IMR-90 (cell line): ENCODE results near the gene MAP4. TPM values are rescaled to one million over a fixed set of nuclear protein-coding genes. Genes with fewer than 3 reads are reported as not detected.

ENCODE experiments used
- ATAC-seq: fragments of 200-7000 bp; cut with Tn5 transposase; 2 replicates; pipeline ENCODE4 v1.9.1; 2020; ENCODE audit warnings: low read depth, mild to moderate bottlenecking, moderate library complexity
- BruUV-seq: library from RNA; stranded (reverse); fragments of 400-500 nt; replicated peaks from 2 replicates; lab custom pipeline; 2021; lab: Mats Ljungman, UMichigan
- CTCF ChIA-PET: fragments of 300-600 bp; formaldehyde crosslinking; extraction: SDS; loops from one replicate; lab custom pipeline; 2021; ENCODE audit warnings: antibody characterized with exemption; lab: Yijun Ruan, JAX
- POLR2A ChIA-PET: fragments of 300-600 bp; sonication (Branson Sonifier 250); formaldehyde crosslinking; loops from one replicate; lab custom pipeline; 2022; ENCODE audit warnings: antibody characterized with exemption; ENCODE audit not compliant: unreplicated experiment; lab: Charles Lee
- DNase-seq: peaks from one replicate; pipeline ENCODE4 v3.0.0; 2013
- H2AFZ ChIP-seq: replicated peaks from 2 replicates; pipeline ENCODE3; 2013; ENCODE audit warnings: low read length, mild to moderate bottlenecking; ENCODE audit not compliant: poor library complexity
- H2AK5ac ChIP-seq: 2 replicates; pipeline ENCODE4 v1.6.1; 2013; ENCODE audit warnings: low read depth, low read length, inconsistent platforms
- H2AK9ac ChIP-seq: replicated peaks from 2 replicates; pipeline ENCODE3; 2013; ENCODE audit warnings: mild to moderate bottlenecking, low read depth, low read length, moderate library complexity; ENCODE audit not compliant: poor library complexity
- H2BK120ac ChIP-seq: 2 replicates; pipeline ENCODE4 v1.6.1; 2013; ENCODE audit warnings: low read depth, low read length, inconsistent platforms
- H2BK15ac ChIP-seq: 3 replicates; pipeline ENCODE4 v1.6.1; 2013; ENCODE audit warnings: low read depth, low read length, inconsistent platforms
- H2BK20ac ChIP-seq: 2 replicates; pipeline ENCODE4 v1.6.1; 2013; ENCODE audit warnings: low read depth, mild to moderate bottlenecking, inconsistent platforms, low read length, moderate library complexity
- H2BK5ac ChIP-seq: 2 replicates; pipeline ENCODE4 v1.6.1; 2013; ENCODE audit warnings: mild to moderate bottlenecking, low read depth, low read length, inconsistent platforms; ENCODE audit not compliant: poor library complexity, severe bottlenecking
- H3K14ac ChIP-seq: replicated peaks from 2 replicates; pipeline ENCODE4 v1.6.1; 2013; ENCODE audit warnings: low read depth, low read length, inconsistent platforms
- H3K18ac ChIP-seq: 2 replicates; pipeline ENCODE4 v1.6.1; 2013; ENCODE audit warnings: low read depth, low read length, control low read depth
- H3K23ac ChIP-seq: 2 replicates; pipeline ENCODE4 v1.6.1; 2013; ENCODE audit warnings: low read depth, low read length, inconsistent platforms
- H3K27ac ChIP-seq: 2 replicates; pipeline ENCODE4 v1.5.1; 2013; ENCODE audit warnings: mild to moderate bottlenecking, control low read depth, low read length; ENCODE audit not compliant: insufficient read depth
- H3K27me3 ChIP-seq: 2 replicates; pipeline ENCODE4 v1.6.1; 2013; ENCODE audit warnings: low read length; ENCODE audit not compliant: control insufficient read depth, insufficient read depth
- H3K36me3 ChIP-seq: 2 replicates; pipeline ENCODE4 v1.6.1; 2013; ENCODE audit warnings: low read length, mixed read lengths; ENCODE audit not compliant: control insufficient read depth, insufficient read depth
- H3K4ac ChIP-seq: 2 replicates; pipeline ENCODE4 v1.6.1; 2013; ENCODE audit warnings: low read depth, low read length, inconsistent platforms
- H3K4me1 ChIP-seq: 2 replicates; pipeline ENCODE4 v1.6.1; 2013; ENCODE audit warnings: low read length, mixed read lengths; ENCODE audit not compliant: control insufficient read depth, insufficient read depth
- H3K4me2 ChIP-seq: 2 replicates; pipeline ENCODE4 v1.6.1; 2013; ENCODE audit warnings: low read depth, mild to moderate bottlenecking, control low read depth, low read length, moderate library complexity
- H3K4me3 ChIP-seq: 2 replicates; pipeline ENCODE4 v1.5.1; 2013; ENCODE audit warnings: low read depth, mild to moderate bottlenecking, control low read depth, low read length, moderate library complexity; ENCODE audit not compliant: insufficient read depth
- H3K56ac ChIP-seq: 2 replicates; pipeline ENCODE4 v1.6.1; 2013; ENCODE audit warnings: low read length, inconsistent platforms; ENCODE audit not compliant: insufficient read depth; ENCODE audit errors: extremely low read depth
- H3K79me1 ChIP-seq, 2 experiments: 2 replicates each; pipeline ENCODE4 v1.6.1; 2013; ENCODE audit warnings: low read length in 2 of 2, inconsistent platforms in 1 of 2, low read depth in 1 of 2
- H3K9ac ChIP-seq: 2 replicates; pipeline ENCODE4 v1.6.1; 2013; ENCODE audit warnings: low read depth, low read length, control low read depth
- H3K9me1 ChIP-seq: 2 replicates; pipeline ENCODE4 v1.6.1; 2013; ENCODE audit warnings: low read length, inconsistent platforms; ENCODE audit not compliant: insufficient read depth
- H3K9me3 ChIP-seq: 2 replicates; pipeline ENCODE4 v1.6.1; 2013; ENCODE audit warnings: low read length; ENCODE audit not compliant: control insufficient read depth, insufficient read depth
- H4K20me1 ChIP-seq: 2 replicates; pipeline ENCODE4 v1.6.1; 2013; ENCODE audit warnings: low read length, inconsistent platforms; ENCODE audit not compliant: insufficient read depth
- H4K5ac ChIP-seq: 2 replicates; pipeline ENCODE4 v1.6.1; 2013; ENCODE audit warnings: mild to moderate bottlenecking, low read depth, low read length, control low read depth
- H4K8ac ChIP-seq, 2 experiments: 2 replicates each; pipeline ENCODE4 v1.6.1; 2013; ENCODE audit warnings: low read depth in 2 of 2, low read length in 2 of 2, control low read depth in 1 of 2, inconsistent platforms in 1 of 2
- H4K91ac ChIP-seq: 2 replicates; pipeline ENCODE4 v1.6.1; 2013; ENCODE audit warnings: low read depth, low read length, inconsistent platforms; ENCODE audit not compliant: insufficient read depth
- CHD1 ChIP-seq: IDR thresholded peaks from 2 replicates; pipeline ENCODE4 v1.6.1; 2012; ENCODE audit warnings: low read depth, low read length, improper control_type of control experiment
- CTCF ChIP-seq: conservative IDR thresholded peaks from 2 replicates; pipeline ENCODE4 v1.5.1; 2012; ENCODE audit warnings: mild to moderate bottlenecking, low read depth, low read length, improper control_type of control experiment
- FOS ChIP-seq: fragments of 150-350 bp; IDR thresholded peaks from 2 replicates; pipeline ENCODE4 v1.6.1; 2016; ENCODE audit warnings: low read depth, low read length
- MAFK ChIP-seq: IDR thresholded peaks from 2 replicates; pipeline ENCODE4 v1.6.1; 2012; ENCODE audit warnings: low read depth, low read length, improper control_type of control experiment
- POLR2A ChIP-seq: IDR thresholded peaks from 2 replicates; pipeline ENCODE4 v1.6.1; 2012; ENCODE audit warnings: mild to moderate bottlenecking, low read depth, low read length
- RAD21 ChIP-seq: IDR thresholded peaks from 2 replicates; pipeline ENCODE4 v1.6.1; 2012; ENCODE audit warnings: low read length, improper control_type of control experiment
- RCOR1 ChIP-seq: IDR thresholded peaks from 2 replicates; pipeline ENCODE4 v1.6.1; 2012; ENCODE audit warnings: mild to moderate bottlenecking, low read length, improper control_type of control experiment; ENCODE audit not compliant: insufficient replicate concordance
- SMC3 ChIP-seq: fragments of 150-350 bp; IDR thresholded peaks from 2 replicates; pipeline ENCODE4 v1.6.1; 2016; ENCODE audit warnings: low read depth, mild to moderate bottlenecking, antibody characterized with exemption, low read length, moderate library complexity
- WGBS, 2 experiments: methylation state at CpG; one replicate each; pipeline versions ENCODE4 v1.1.5 to v1.1.7; 2013; ENCODE audit warnings: missing lambda C conversion rate in 2 of 2; ENCODE audit not compliant: insufficient read length in 1 of 2; ENCODE audit errors: extremely low coverage in 2 of 2; 5-methylcytosine and 5-hydroxymethylcytosine counted together
- dilution Hi-C: fragments of 300-500 bp; cut with HindIII; formaldehyde crosslinking; loops from one replicate; pipeline ENCODE4 v1.14.3; 2018; ENCODE audit warnings: low sequenced_read_pairs; ENCODE audit not compliant: unreplicated experiment
- in situ Hi-C: fragments of 300-500 bp; cut with MboI; formaldehyde crosslinking; loops from 3 replicates; pipeline ENCODE4 v1.14.3; 2019; ENCODE audit warnings: low sequenced_read_pairs, inconsistent platforms, mixed read lengths
- intact Hi-C: fragments of 100-400 bp; cut with micrococcal nuclease; formaldehyde crosslinking; loops from 2 replicates; pipeline ENCODE4 v1.10.0; 2022
- polyA plus RNA-seq, 3 experiments: library from polyadenylated mRNA; depleted of rRNA; stranded (reverse); fragments of >200 nt; gene quantifications; 2 replicates each; pipeline ENCODE4 v1.2.3, GENCODE V29; 2012; ENCODE audit warnings: low replicate concordance in 1 of 3
- total RNA-seq: library from RNA; depleted of rRNA; stranded (reverse); fragments of >200 nt; gene quantifications from 2 replicates; pipeline ENCODE4 v1.2.3, GENCODE V29; 2012
- TF ChIP-seq, protein P1 (sequence below): fragments of 150-350 bp; IDR thresholded peaks from 2 replicates; pipeline ENCODE4 v1.6.1; 2016; ENCODE audit warnings: low read depth, mild to moderate bottlenecking, low read length, moderate library complexity, borderline replicate concordance

Gene MAP4
- total and polyA plus RNA-seq, 2 of the 4 experiments (the other 2 are of a cell fraction) = 87.8 to 216 TPM

- in situ Hi-C loops = no loop called here
- whole genome bisulfite sequencing, 2 experiments = no CpG with 5 or more reads among the region's 2 CpGs
Observed at GRCh38 chr3:47996440-47996839, 19.8 kb downstream of the MAP4 start.

More at GRCh38 chr3:47996440-47996839, 19.8 kb downstream of the MAP4 start:
- peaks cover 13% of the 10 kb centered on the region; the same call in 1 of the 2 replicates for H3K9me1 ChIP-seq
- dilution Hi-C loops = no loop called here
- H2BK20ac ChIP-seq = no peak overlapping the region
- no peak overlapping the region for H4K5ac ChIP-seq
- ChIA-PET CTCF (interaction anchor here (0.6 to 1.6 kb wide), 2 partner anchors 48 to 155 kb away, joined by 3 read pairs; no protein-coding TSS in a partner anchor), POLR2A (interaction anchor here (0.5 kb wide), 1 partner anchor 17 kb away, joined by 3 read pairs; no protein-coding TSS in a partner anchor)
- ATAC-seq (no peak), DNase-seq (no peak)
- no peak overlapping the region for H2BK120ac ChIP-seq
- H2AK9ac ChIP-seq = no peak overlapping the region
- no peak overlapping the region for H3K9ac ChIP-seq
- no peak overlapping the region for H3K4me3 ChIP-seq
- H3K36me3 ChIP-seq = peaks cover 12% of the 10 kb centered on the region
- no peak overlapping the region for H2BK15ac ChIP-seq
- no peak overlapping the region for H4K8ac ChIP-seq
- no peak overlapping the region for H2AK5ac ChIP-seq
- peaks cover 37 to 74% of the 10 kb centered on the region in 2 experiments for H3K79me1 ChIP-seq
- H3K23ac ChIP-seq = no peak overlapping the region
- no peak overlapping the region for H3K4ac ChIP-seq
- H3K4me2 ChIP-seq = no peak overlapping the region
- no peak overlapping the region for H3K56ac ChIP-seq
- peak overlapping the region; percentile 65 for H2BK5ac ChIP-seq
- no peak overlapping the region for H2AFZ ChIP-seq
- H3K4me1 ChIP-seq = peaks cover 3% of the 10 kb centered on the region; the same call in 1 of the 2 replicates
- H3K27me3 ChIP-seq = no peaks in the 10 kb centered on the region
- peaks cover 81% of the 10 kb centered on the region for H4K20me1 ChIP-seq
- intact Hi-C loops = no loop called here
- no peak overlapping the region for H3K27ac ChIP-seq
- TF ChIP-seq CTCF = no peak
- TF ChIP-seq RAD21 = no peak
- TF ChIP-seq, protein P1, sequence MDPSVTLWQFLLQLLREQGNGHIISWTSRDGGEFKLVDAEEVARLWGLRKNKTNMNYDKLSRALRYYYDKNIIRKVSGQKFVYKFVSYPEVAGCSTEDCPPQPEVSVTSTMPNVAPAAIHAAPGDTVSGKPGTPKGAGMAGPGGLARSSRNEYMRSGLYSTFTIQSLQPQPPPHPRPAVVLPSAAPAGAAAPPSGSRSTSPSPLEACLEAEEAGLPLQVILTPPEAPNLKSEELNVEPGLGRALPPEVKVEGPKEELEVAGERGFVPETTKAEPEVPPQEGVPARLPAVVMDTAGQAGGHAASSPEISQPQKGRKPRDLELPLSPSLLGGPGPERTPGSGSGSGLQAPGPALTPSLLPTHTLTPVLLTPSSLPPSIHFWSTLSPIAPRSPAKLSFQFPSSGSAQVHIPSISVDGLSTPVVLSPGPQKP = no peak
- TF ChIP-seq RCOR1 = no peak
- TF ChIP-seq SMC3 = no peak
- TF ChIP-seq CHD1 = no peak
- TF ChIP-seq MAFK = no peak
- no peak for TF ChIP-seq FOS
- no peak for TF ChIP-seq POLR2A
- no TSS peak for BruUV-seq
- no peak overlapping the region for H4K91ac ChIP-seq
- no peaks in the 10 kb centered on the region for H3K9me3 ChIP-seq
- no peak overlapping the region for H3K14ac ChIP-seq
- no peak overlapping the region for H3K18ac ChIP-seq
